ENCODE results near the gene NACC1.

The NACC1 gene

DNA sequence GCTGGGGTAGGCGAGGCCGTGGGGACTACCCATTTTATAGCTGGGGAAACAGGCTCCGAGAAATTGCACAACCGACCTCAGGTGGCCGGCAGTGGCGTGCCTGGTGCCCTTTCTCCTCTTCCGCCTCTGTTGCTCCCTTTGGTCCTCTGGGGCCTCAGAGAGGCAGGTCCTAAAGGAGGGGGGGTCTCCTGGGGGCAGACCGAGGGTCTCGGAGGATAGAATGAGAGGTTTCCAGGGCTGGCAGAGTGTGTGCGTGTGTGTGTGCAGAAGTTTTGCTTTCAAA lies 20.8 kb downstream of the NACC1 start:
- TF ChIP-seq, protein P1, sequence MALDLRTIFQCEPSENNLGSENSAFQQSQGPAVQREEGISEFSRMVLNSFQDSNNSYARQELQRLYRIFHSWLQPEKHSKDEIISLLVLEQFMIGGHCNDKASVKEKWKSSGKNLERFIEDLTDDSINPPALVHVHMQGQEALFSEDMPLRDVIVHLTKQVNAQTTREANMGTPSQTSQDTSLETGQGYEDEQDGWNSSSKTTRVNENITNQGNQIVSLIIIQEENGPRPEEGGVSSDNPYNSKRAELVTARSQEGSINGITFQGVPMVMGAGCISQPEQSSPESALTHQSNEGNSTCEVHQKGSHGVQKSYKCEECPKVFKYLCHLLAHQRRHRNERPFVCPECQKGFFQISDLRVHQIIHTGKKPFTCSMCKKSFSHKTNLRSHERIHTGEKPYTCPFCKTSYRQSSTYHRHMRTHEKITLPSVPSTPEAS (tag by site-specific recombination; IDR thresholded peaks at IDR 0.05): peak; percentile 37; the same call in 1 of the 2 replicates
- no peak for TF ChIP-seq ZNF837 (tag by site-specific recombination; IDR thresholded peaks at IDR 0.05)
- no peaks in the 10 kb centered on the region for H3K4me1 ChIP-seq (ENCODE audit: control insufficient read depth, insufficient read depth, low read length)
- peaks cover 10 to 51% of the 10 kb centered on the region in 2 experiments; a peak in 2 of 3 replicates for H3K36me3 ChIP-seq (ENCODE audit: control insufficient read depth in 2 of 2, insufficient read depth in 1 of 2, low read length in 2 of 2)
- CTCF ChIA-PET: interaction anchor here (0.6 kb wide), 1 partner anchor 56 kb away, joined by 3 read pairs; no protein-coding TSS in a partner anchor
- H3K9me3 ChIP-seq (ENCODE audit: control insufficient read depth, insufficient read depth, low read depth, low read length): no peaks in the 10 kb centered on the region
- POLR2A ChIA-PET: interaction anchor here (1.0 kb wide), 1 partner anchor 11 kb away, joined by 3 read pairs; the partner anchor contains the start of genes IER2 and STX10
- no peak overlapping the region for H3K27ac ChIP-seq (ENCODE audit: extremely low read depth, low read depth, low read length)
- no peak overlapping the region for H3K4me3 ChIP-seq (ENCODE audit: low read depth, low read length)

DNA sequence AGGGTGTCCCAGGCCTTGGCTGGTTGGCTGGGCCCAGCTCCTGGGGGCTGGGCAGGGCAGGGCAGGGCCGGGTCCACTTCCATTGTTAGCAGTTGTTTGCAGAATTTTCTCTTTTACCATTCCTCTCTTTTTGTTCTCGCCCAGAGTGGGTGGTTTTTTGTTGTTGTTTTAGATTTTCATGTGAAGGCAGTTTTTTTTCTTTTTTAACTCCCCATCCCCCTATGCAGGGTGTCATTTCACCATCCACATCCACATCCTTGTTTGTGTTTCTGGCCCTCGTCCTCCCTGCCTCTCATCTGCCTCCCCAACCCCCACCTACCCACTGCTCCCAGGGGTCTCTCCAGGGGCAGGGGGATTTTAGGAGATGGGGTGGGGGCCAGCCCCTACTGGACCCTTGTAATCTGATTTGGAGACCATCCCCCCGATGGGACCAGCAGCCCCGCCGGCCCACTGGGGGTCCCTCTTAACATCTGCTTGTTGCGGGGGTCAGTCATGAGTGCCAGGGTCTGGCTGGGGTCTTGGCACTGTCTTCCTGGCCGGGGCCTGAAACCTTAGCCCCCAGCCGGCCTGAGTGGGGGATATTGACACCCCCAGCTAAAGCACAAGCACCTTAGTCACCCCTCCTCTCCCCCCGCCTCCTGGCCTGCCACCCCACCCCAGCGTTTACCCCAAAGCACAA lies 21.7 kb downstream of the NACC1 start:
- Histone ChIP-seq H3K9me3 (ENCODE audit: control insufficient read depth, insufficient read depth, low read depth, low read length) (no peaks in the 10 kb centered on the region), H3K4me3 (ENCODE audit: low read depth, low read length) (no peak overlapping the region), H3K4me1 (ENCODE audit: control insufficient read depth, insufficient read depth, low read length) (no peaks in the 10 kb centered on the region), H3K36me3 (ENCODE audit: control insufficient read depth in 2 of 2, insufficient read depth in 1 of 2, low read length in 2 of 2) (peaks cover 4 to 51% of the 10 kb centered on the region in 2 experiments; a peak in 2 of 3 replicates), H3K27ac (ENCODE audit: extremely low read depth, low read depth, low read length) (no peak overlapping the region)
- CTCF ChIA-PET: no interaction called here
- no peak for TF ChIP-seq ZNF585B (tag by site-specific recombination; IDR thresholded peaks at IDR 0.05)
- TF ChIP-seq MZF1 (tag by site-specific recombination; IDR thresholded peaks at IDR 0.05; ENCODE audit: borderline replicate concordance): 0 out of 2 replicates have a peak, but pooled peaks have one; percentile 35
- TF ChIP-seq ZFP69B (tag by site-specific recombination; IDR thresholded peaks at IDR 0.05): 0 out of 2 replicates have a peak, but pooled peaks have one; percentile 37
- no peak for TF ChIP-seq ZNF112 (tag by site-specific recombination; IDR thresholded peaks at IDR 0.05)
- TF ChIP-seq, protein P2, sequence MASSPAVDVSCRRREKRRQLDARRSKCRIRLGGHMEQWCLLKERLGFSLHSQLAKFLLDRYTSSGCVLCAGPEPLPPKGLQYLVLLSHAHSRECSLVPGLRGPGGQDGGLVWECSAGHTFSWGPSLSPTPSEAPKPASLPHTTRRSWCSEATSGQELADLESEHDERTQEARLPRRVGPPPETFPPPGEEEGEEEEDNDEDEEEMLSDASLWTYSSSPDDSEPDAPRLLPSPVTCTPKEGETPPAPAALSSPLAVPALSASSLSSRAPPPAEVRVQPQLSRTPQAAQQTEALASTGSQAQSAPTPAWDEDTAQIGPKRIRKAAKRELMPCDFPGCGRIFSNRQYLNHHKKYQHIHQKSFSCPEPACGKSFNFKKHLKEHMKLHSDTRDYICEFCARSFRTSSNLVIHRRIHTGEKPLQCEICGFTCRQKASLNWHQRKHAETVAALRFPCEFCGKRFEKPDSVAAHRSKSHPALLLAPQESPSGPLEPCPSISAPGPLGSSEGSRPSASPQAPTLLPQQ (tag by site-specific recombination; IDR thresholded peaks at IDR 0.05): 0 out of 2 replicates have a peak, but pooled peaks have one; percentile 42
- TF ChIP-seq ZNF626 (tag by site-specific recombination; IDR thresholded peaks at IDR 0.05): no peak
- no peak for TF ChIP-seq SALL2 (tag by site-specific recombination; IDR thresholded peaks at IDR 0.05; ENCODE audit: borderline replicate concordance)
- POLR2A ChIA-PET: no interaction called here

DNA sequence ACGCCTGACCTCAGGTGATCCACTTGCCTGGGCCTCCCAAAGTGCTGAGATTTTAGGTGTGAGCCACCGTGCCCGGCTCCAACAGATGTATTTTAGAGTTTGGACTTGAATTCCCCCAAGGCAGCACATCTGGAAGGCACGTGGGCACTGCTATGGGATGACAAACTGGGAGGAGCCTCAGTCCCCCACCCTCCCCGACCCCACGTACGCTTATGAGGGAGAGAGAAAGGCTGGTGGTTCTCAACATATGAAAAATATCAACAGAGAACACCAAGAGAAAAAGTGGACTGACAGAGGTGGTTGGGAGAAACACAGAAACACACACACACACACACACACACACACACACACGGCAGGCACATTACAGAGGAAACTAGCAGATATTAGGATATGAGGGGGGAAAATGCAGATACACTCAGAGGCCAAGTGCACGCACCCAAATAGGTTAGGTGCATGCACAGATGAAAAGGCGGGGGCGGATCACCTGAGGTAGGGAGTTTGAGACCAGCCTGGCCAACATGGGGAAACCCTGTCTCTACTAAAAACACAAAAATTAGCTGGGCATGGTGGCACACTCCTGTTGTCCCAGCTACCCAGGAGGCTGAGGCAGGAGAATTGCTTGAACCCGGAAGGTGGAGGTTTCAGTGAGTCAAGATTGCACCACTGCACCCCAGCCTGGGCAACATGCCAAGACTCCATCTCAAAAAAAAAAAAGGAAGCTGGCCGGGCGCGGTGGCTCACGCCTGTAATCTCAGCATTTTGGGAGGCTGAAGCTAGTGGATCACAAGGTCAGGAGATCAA lies 28.9 kb downstream of the NACC1 start:
- ChIA-PET POLR2A (interaction anchor here (0.6 to 0.7 kb wide), 2 partner anchors 26 to 29 kb away, joined by 3 to 4 read pairs; partner anchors contain the start of gene NACC1), CTCF (interaction anchor here (0.9 to 1.1 kb wide), 2 partner anchors 113 to 169 kb away, joined by 3 to 6 read pairs; no protein-coding TSS in a partner anchor)
- Histone ChIP-seq H3K9me3 (ENCODE audit: control insufficient read depth, insufficient read depth, low read depth, low read length) (no peaks in the 10 kb centered on the region), H3K27ac (ENCODE audit: extremely low read depth, low read depth, low read length) (no peak overlapping the region), H3K4me3 (ENCODE audit: low read depth, low read length) (no peak overlapping the region), H3K36me3 (ENCODE audit: control insufficient read depth in 2 of 2, insufficient read depth in 1 of 2, low read length in 2 of 2) (peaks cover 6 to 15% of the 10 kb centered on the region in 2 experiments; a peak in 2 of 3 replicates), H3K4me1 (ENCODE audit: control insufficient read depth, insufficient read depth, low read length) (peaks cover 3% of the 10 kb centered on the region)
- TF ChIP-seq ZNF701 (tag by site-specific recombination; IDR thresholded peaks at IDR 0.05): no peak
- no peak for TF ChIP-seq ZNF223 (tag by site-specific recombination; IDR thresholded peaks at IDR 0.05)
- TF ChIP-seq, protein P3, sequence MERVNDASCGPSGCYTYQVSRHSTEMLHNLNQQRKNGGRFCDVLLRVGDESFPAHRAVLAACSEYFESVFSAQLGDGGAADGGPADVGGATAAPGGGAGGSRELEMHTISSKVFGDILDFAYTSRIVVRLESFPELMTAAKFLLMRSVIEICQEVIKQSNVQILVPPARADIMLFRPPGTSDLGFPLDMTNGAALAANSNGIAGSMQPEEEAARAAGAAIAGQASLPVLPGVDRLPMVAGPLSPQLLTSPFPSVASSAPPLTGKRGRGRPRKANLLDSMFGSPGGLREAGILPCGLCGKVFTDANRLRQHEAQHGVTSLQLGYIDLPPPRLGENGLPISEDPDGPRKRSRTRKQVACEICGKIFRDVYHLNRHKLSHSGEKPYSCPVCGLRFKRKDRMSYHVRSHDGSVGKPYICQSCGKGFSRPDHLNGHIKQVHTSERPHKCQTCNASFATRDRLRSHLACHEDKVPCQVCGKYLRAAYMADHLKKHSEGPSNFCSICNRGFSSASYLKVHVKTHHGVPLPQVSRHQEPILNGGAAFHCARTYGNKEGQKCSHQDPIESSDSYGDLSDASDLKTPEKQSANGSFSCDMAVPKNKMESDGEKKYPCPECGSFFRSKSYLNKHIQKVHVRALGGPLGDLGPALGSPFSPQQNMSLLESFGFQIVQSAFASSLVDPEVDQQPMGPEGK (tag by site-specific recombination; IDR thresholded peaks at IDR 0.05): peak; percentile 27; the same call in 1 of the 2 replicates
- no peak for TF ChIP-seq ZNF561 (tag by site-specific recombination; IDR thresholded peaks at IDR 0.05; ENCODE audit: borderline replicate concordance)
- no peak for TF ChIP-seq MYNN (tag by site-specific recombination; IDR thresholded peaks at IDR 0.05; ENCODE audit: borderline replicate concordance)
- 0 out of 2 replicates have a peak, but pooled peaks have one; percentile 30 for TF ChIP-seq ZFHX2 (tag by site-specific recombination; conservative IDR thresholded peaks at IDR 0.05)
- no peak for TF ChIP-seq ZNF707 (tag by site-specific recombination; IDR thresholded peaks at IDR 0.05)
- TF ChIP-seq, protein P4, sequence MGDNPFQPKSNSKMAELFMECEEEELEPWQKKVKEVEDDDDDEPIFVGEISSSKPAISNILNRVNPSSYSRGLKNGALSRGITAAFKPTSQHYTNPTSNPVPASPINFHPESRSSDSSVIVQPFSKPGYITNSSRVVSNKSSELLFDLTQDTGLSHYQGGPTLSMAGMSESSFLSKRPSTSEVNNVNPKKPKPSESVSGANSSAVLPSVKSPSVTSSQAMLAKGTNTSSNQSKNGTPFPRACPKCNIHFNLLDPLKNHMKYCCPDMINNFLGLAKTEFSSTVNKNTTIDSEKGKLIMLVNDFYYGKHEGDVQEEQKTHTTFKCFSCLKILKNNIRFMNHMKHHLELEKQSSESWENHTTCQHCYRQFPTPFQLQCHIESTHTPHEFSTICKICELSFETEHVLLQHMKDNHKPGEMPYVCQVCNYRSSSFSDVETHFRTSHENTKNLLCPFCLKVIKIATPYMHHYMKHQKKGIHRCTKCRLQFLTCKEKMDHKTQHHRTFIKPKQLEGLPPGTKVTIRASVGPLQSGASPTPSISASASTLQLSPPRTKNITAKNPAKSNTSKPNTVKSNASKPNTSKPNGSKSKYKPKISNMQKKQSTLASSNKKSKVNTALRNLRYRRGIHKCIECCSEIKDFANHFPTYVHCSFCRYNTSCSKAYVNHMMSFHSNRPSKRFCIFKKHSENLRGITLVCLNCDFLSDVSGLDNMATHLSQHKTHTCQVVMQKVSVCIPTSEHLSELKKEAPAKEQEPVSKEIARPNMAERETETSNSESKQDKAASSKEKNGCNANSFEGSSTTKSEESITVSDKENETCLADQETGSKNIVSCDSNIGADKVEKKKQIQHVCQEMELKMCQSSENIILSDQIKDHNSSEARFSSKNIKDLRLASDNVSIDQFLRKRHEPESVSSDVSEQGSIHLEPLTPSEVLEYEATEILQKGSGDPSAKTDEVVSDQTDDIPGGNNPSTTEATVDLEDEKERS (tag by site-specific recombination; IDR thresholded peaks at IDR 0.05): 0 out of 2 replicates have a peak, but pooled peaks have one; percentile 23
- peak; percentile 17; the same call in 1 of the 2 replicates for TF ChIP-seq SP7 (tag by site-specific recombination; IDR thresholded peaks at IDR 0.05)
- TF ChIP-seq KLF9 (tag by site-specific recombination; IDR thresholded peaks at IDR 0.05; ENCODE audit: low read depth): no peak
- TF ChIP-seq, protein P1 (tag by site-specific recombination; IDR thresholded peaks at IDR 0.05): peak; percentile 70
